Nephron progenitor cell (in vitro differentiated cells): Measurements from ENCODE around the gene ADAMTS19.
A peak's percentile ranks its signal among the peaks of the same experiment; 100 is the strongest.

Source experiments
- DNase-seq: peaks from one replicate; pipeline ENCODE4 v3.0.0; 2021
- H3K27ac Mint-ChIP-seq: 2 replicates; pipeline ENCODE4 v1.8.0; 2021; ENCODE audit warnings: mild to moderate bottlenecking, moderate library complexity, mixed read lengths
- H3K27me3 Mint-ChIP-seq: 2 replicates; pipeline ENCODE4 v1.8.0; 2021; ENCODE audit warnings: mild to moderate bottlenecking, low read depth, mixed read lengths; ENCODE audit not compliant: poor library complexity
- H3K36me3 Mint-ChIP-seq: 2 replicates; pipeline ENCODE4 v1.8.0; 2021; ENCODE audit warnings: low read depth, mixed read lengths
- H3K4me1 Mint-ChIP-seq: 2 replicates; pipeline ENCODE4 v1.8.0; 2021; ENCODE audit warnings: mixed read lengths
- H3K4me3 Mint-ChIP-seq: 2 replicates; pipeline ENCODE4 v1.8.0; 2021; ENCODE audit warnings: mild to moderate bottlenecking, moderate library complexity, mixed read lengths
- H3K9me3 Mint-ChIP-seq: 2 replicates; pipeline ENCODE4 v1.8.0; 2021; ENCODE audit warnings: mild to moderate bottlenecking, moderate library complexity, mixed read lengths
- TF ChIP-seq, protein P1 (sequence below): fragments of 200-600 bp; sonication (generic); IDR thresholded peaks from 2 replicates; pipeline ENCODE4 v1.5.0; 2021; ENCODE audit warnings: antibody characterized with exemption

The ADAMTS19 gene

DNA sequence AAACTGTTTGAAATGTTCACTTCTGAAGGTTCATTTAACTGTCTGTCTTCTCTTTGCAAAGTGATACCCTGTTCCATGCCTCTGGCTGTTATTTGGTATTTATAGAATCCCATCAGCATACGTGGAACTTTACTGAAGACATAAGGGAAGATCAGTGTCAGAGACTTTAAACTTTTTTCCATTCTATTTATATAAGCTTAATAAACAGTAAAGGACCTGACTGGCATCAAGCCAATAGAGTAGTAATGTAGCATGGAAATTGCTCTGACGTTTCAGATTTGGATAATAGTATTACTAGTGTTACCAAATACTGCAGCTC lies 192.9 kb downstream of the ADAMTS19 start:
- no peak for DNase-seq
- H3K4me3 Mint-ChIP-seq: no peak overlapping the region
- no peaks in the 10 kb centered on the region for H3K27me3 Mint-ChIP-seq
- H3K27ac Mint-ChIP-seq: no peak overlapping the region
- H3K36me3 Mint-ChIP-seq: peaks cover 9% of the 10 kb centered on the region
- H3K4me1 Mint-ChIP-seq: no peaks in the 10 kb centered on the region
- no peaks in the 10 kb centered on the region for H3K9me3 Mint-ChIP-seq
- TF ChIP-seq, protein P1, sequence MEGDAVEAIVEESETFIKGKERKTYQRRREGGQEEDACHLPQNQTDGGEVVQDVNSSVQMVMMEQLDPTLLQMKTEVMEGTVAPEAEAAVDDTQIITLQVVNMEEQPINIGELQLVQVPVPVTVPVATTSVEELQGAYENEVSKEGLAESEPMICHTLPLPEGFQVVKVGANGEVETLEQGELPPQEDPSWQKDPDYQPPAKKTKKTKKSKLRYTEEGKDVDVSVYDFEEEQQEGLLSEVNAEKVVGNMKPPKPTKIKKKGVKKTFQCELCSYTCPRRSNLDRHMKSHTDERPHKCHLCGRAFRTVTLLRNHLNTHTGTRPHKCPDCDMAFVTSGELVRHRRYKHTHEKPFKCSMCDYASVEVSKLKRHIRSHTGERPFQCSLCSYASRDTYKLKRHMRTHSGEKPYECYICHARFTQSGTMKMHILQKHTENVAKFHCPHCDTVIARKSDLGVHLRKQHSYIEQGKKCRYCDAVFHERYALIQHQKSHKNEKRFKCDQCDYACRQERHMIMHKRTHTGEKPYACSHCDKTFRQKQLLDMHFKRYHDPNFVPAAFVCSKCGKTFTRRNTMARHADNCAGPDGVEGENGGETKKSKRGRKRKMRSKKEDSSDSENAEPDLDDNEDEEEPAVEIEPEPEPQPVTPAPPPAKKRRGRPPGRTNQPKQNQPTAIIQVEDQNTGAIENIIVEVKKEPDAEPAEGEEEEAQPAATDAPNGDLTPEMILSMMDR: no peak

DNA sequence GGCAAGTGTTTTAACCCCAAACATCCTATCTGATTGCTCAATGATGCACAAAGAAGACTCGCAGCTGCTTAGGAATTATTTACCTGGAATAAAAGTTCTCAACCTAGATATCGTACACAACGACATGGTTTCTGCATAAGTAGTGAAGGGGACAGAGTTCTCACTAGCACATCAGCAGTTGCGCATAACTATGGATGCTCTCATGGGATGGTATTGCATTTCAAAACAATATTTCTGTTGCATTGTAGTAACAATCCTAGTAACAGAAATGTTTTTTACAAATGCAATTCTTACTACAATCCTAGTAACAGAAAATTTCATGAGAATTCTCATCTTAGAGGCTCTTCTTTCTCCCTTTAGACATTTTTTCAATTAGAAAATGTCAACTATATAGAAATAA lies 193.3 kb downstream of the ADAMTS19 start:
- no peaks in the 10 kb centered on the region for H3K27me3 Mint-ChIP-seq
- peaks cover 9% of the 10 kb centered on the region for H3K36me3 Mint-ChIP-seq
- no peak overlapping the region for H3K27ac Mint-ChIP-seq
- no peak for DNase-seq
- no peaks in the 10 kb centered on the region for H3K9me3 Mint-ChIP-seq
- TF ChIP-seq, protein P1: no peak
- no peaks in the 10 kb centered on the region for H3K4me1 Mint-ChIP-seq
- no peak overlapping the region for H3K4me3 Mint-ChIP-seq

DNA sequence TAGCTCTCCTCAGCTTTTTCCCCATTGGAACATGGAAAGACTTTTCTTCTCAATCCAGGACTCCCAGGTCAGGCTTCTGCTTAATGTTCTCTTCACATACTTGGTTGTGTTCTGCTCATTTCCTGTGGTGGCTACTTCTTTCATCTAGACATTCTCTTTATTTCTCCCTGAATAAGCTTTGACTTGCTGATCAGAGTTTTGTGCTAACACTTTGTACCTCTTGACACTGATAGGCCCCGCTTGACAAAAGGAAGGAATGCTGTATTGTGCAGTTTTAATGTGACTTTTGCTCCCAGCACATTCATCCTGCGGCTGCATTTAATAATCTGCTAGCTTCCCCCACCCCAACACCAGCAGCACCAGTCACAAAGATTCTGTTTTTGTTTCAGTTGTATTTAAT lies 196.9 kb downstream of the ADAMTS19 start:
- TF ChIP-seq, protein P1: no peak
- Mint-ChIP-seq H3K4me1 (no peaks in the 10 kb centered on the region), H3K27me3 (no peaks in the 10 kb centered on the region), H3K27ac (no peak overlapping the region), H3K4me3 (no peak overlapping the region), H3K36me3 (no peaks in the 10 kb centered on the region), H3K9me3 (no peaks in the 10 kb centered on the region)
- no peak for DNase-seq

DNA sequence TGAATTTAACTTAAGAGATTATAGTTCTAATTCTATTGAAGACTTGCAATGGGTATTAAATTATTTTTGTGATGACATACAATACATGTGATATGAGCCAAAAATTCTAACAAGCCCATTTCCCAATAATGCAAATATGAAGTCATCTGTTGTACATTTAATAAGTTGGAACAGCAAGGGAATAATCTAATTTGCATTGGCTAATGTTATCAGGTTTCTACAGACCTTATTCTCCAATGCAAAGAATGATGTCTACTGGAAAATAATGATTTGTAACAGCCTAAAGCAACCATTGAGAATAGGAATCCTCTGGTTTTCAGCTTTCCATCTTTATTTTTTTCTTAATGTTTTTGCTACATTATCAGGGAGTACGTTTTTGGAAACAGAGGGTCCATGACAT lies 198.7 kb downstream of the ADAMTS19 start:
- H3K27me3 Mint-ChIP-seq: no peaks in the 10 kb centered on the region
- no peaks in the 10 kb centered on the region for H3K36me3 Mint-ChIP-seq
- no peak overlapping the region for H3K27ac Mint-ChIP-seq
- no peak overlapping the region for H3K4me3 Mint-ChIP-seq
- H3K4me1 Mint-ChIP-seq: no peaks in the 10 kb centered on the region
- DNase-seq: no peak
- TF ChIP-seq, protein P1: no peak
- no peaks in the 10 kb centered on the region for H3K9me3 Mint-ChIP-seq

DNA sequence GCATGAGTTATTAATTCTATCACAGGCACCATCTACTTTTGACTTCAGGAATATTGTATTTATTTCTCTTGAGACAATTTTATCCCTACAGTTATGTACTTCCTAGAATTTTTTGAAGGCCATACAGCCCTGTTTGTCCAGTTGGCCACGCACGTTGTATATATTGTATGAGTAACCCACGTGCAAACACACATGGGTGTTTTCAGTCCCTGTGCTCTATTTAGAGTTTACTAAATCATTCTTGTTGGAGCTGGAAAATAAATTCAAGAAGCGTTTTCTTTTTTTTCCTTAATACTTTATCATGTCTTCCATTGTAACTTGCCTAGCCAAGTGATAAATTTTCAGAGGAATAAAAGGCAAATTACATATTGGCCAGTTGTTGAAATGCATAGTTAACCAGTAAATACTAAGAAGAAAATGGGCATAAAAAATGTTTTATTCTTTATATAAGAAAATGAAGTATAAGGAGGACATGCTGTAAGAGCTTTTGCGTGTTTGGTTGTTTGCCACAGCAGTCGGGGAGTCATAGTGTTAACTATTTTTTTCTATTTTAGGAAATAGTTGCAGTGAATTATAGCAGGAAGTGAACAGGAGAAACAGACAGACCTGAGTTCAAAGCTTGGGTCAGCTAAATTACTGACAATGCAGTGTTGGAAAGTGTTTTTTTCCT lies 201.4 kb downstream of the ADAMTS19 start:
- no peaks in the 10 kb centered on the region for H3K27me3 Mint-ChIP-seq
- DNase-seq: no peak
- no peak overlapping the region for H3K4me3 Mint-ChIP-seq
- no peak overlapping the region for H3K27ac Mint-ChIP-seq
- TF ChIP-seq, protein P1: no peak
- H3K36me3 Mint-ChIP-seq: peaks cover 6% of the 10 kb centered on the region
- H3K4me1 Mint-ChIP-seq: no peaks in the 10 kb centered on the region
- no peaks in the 10 kb centered on the region for H3K9me3 Mint-ChIP-seq

DNA sequence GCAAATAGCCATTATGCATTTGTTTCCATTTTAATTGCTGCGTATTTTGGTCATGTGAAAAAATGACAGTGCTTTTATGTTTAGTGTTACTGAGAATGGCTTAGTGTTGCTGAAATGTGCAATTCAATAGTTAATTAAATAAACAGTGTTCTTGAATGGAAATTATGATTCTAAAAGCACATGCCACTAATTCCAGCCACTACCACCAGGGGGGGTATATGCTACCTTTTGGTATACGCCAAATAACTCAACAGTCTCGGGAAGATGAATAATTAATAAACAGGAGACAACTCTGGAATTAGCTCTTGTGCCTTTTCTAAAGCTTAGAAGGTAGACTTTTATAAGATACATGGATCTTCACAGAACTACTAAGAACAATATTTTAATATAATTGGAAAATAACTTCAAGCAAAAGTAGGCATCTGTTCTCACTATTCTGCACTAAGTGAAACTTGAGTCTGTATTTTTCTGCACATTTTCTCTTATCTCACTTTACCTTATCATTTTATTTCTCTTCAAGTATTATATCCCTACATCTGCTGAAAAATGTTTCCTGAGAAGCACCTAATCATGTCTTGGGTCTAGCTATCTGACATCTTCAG lies 204.3 kb downstream of the ADAMTS19 start:
- TF ChIP-seq, protein P1: peak; percentile 72
- Mint-ChIP-seq H3K9me3 (peaks cover 6% of the 10 kb centered on the region), H3K4me3 (no peak overlapping the region), H3K4me1 (no peaks in the 10 kb centered on the region), H3K27me3 (no peaks in the 10 kb centered on the region), H3K36me3 (peaks cover 33% of the 10 kb centered on the region), H3K27ac (no peak overlapping the region)
- peak; percentile 51 for DNase-seq
